Stimulated activated effector memory CD8-positive, alpha-beta T cell treated with anti-CD3 and anti-CD28 coated beads, Interleukin-12 subunit alpha, Interleukin-12 subunit beta, amount 100 ng/mL, for 72 hours (primary cell): ENCODE results near the gene MYADML2.
"Not testable (repeated sequence)": the region's sequence is repeated elsewhere in the genome, so short reads cannot be mapped to it uniquely, and the experiment has no call there.

ENCODE experiments used
- ATAC-seq: fragments of 150-1000 bp; cut with Tn5 transposase; 2 replicates; pipeline ENCODE4 v1.10.0; 2021
- DNase-seq, 2 donors: peaks; one replicate each; pipeline ENCODE4 v3.0.0; 2021 to 2022; ENCODE audit warnings: low spot score in 2 of 2
- H3K27ac Mint-ChIP-seq: one replicate; pipeline ENCODE4 v1.8.0; 2022; ENCODE audit warnings: mild to moderate bottlenecking, mixed read lengths
- H3K36me3 Mint-ChIP-seq: one replicate; pipeline ENCODE4 v1.8.0; 2022; ENCODE audit warnings: mild to moderate bottlenecking, mixed read lengths
- H3K4me1 Mint-ChIP-seq: one replicate; pipeline ENCODE4 v1.8.0; 2022; ENCODE audit warnings: mixed read lengths
- H3K4me3 Mint-ChIP-seq: one replicate; pipeline ENCODE4 v1.8.0; 2022; ENCODE audit warnings: mild to moderate bottlenecking, mixed read lengths
- H3K9me3 Mint-ChIP-seq: one replicate; pipeline ENCODE4 v1.8.0; 2022; ENCODE audit warnings: mixed read lengths

MYADML2 gene

DNA sequence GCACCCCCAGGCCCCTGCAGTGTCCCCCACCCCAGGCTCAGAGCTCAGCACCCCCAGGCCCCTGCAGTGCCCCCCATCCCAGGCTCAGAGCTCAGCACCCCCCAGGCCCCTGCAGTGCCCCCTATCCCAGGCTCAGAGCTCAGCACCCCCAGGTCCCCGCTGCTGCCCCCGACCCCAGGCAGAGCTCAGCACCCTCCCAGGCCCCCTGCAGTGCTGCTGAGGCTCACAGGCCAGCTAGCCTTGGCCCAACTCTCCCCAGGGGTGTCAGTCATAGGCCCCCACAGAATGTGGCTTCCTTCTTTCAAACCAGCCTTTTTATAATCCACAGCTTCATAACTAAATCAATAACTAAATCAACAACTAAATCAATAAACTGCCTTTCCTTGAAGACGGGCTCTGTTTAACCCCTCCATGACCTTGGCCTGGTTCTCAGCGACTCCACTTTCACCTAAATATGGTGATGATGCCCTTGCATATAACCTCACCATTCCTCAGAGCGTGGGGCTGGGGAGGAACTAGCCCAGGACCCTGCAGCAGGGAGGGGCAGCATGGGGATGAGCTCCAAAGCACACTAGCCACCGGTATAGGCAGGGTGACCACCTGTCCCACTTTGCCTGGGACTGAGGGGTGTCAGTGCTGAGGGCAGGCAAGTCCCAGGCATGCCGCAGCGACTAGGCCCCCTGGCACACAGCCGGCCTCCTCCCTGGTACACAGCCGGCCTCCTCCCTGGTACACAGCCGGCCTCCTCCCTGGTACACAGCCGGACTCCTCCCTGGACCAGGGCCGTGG, 8.9 kb upstream of the MYADML2 start:
- Mint-ChIP-seq H3K36me3 (no peaks in the 10 kb centered on the region), H3K4me3 (no peak overlapping the region), H3K4me1 (no peaks in the 10 kb centered on the region), H3K9me3 (no peaks in the 10 kb centered on the region), H3K27ac (peak overlapping the region; percentile 34)
- ATAC-seq (no peak), DNase-seq (no peak)

- DNase-seq (no peak), ATAC-seq (no peak)
- Mint-ChIP-seq H3K4me1 (no peaks in the 10 kb centered on the region), H3K27ac (no peak overlapping the region), H3K4me3 (no peak overlapping the region), H3K9me3 (no peaks in the 10 kb centered on the region), H3K36me3 (no peaks in the 10 kb centered on the region)
Measured at GRCh38 chr17:81955058-81955681, 8.1 kb upstream of the MYADML2 start.

DNA sequence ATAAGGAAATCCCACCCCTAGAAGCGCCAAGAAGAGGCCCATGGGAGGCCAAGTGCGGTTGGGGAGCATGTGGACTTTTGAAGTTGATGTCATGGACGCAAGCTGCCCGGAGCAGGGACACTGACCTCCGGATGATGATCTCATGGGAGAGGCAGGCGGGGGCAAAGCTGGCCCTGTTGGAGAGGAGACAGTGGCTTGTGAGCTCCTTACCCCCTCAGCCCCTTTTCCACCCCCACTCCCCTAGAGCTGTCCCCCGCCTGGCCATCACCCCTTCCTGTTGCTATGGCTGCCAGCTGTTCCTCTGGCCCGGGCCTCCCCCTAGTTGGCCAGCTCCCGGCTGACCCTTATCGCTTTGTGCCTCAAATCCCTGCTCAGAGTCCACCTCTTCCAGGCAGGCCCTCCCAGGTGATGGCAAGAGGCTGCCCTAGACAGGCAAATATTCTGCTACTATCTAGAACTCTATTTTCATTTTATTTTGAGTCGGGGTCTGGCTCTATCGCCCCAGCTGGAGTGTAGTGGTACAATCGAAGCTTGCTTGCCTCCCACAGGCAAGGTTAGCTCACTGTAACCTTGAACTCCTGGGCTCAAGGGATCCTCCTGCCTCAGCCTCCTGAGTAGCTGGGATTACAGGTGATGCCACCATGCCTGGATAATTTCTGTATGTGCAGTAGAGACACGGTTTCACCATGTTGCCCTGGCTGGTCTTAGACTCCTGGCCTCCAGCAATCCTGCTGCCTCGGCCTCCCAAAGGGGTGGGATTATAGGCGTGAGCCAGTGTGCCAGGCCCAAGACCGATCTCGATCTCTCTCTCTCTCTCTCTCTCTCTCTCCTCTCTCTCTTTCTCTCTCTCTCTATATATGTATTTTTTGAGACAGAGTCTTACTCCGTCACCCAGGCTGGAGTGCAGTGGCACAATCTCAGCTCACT, 7.4 kb upstream of the MYADML2 start:
- ATAC-seq (no peak), DNase-seq (no peak)
- Mint-ChIP-seq H3K36me3 (no peaks in the 10 kb centered on the region), H3K27ac (no peak overlapping the region), H3K9me3 (no peaks in the 10 kb centered on the region), H3K4me3 (no peak overlapping the region), H3K4me1 (no peaks in the 10 kb centered on the region)

GRCh38 chr17:81953443-81953842, 6.4 kb upstream of the MYADML2 start:
- not testable (repeated sequence) for H3K9me3 Mint-ChIP-seq, DNase-seq, ATAC-seq, H3K27ac Mint-ChIP-seq, H3K36me3 Mint-ChIP-seq, H3K4me1 Mint-ChIP-seq, H3K4me3 Mint-ChIP-seq

DNA sequence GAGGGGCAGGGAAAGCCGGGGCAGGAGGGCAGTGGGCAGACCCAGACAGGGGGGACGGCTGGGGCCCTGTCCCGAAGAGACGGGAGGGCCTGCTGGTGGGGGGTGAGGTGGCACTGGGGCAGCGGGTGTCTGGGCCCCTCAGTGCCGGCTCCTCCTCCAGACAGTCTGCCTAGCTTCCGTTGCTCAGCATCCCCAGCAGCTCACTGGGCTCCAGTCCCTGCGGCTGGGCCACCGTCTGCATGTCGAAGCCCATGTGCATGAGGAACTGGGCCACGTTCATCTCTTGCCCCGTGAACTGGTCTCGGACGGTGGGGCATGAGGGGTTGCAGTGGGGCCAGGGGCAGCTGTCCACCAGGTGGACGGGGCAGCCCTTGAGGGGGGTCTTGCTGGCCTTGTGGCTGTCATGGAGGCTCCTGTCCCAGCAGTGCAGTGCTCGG, 5.8 kb upstream of the MYADML2 start:
- no peaks in the 10 kb centered on the region for H3K36me3 Mint-ChIP-seq
- no peaks in the 10 kb centered on the region for H3K9me3 Mint-ChIP-seq
- H3K4me3 Mint-ChIP-seq: no peak overlapping the region
- ATAC-seq (no peak), DNase-seq (no peak)
- no peaks in the 10 kb centered on the region for H3K4me1 Mint-ChIP-seq
- no peak overlapping the region for H3K27ac Mint-ChIP-seq

GRCh38 chr17:81951785-81952684, 5.0 kb upstream of the MYADML2 start:
- Mint-ChIP-seq H3K9me3 (no peaks in the 10 kb centered on the region), H3K27ac (peak overlapping the region; percentile 67), H3K36me3 (no peaks in the 10 kb centered on the region), H3K4me1 (no peaks in the 10 kb centered on the region), H3K4me3 (no peak overlapping the region)
- no peak for DNase-seq
- no peak for ATAC-seq

DNA sequence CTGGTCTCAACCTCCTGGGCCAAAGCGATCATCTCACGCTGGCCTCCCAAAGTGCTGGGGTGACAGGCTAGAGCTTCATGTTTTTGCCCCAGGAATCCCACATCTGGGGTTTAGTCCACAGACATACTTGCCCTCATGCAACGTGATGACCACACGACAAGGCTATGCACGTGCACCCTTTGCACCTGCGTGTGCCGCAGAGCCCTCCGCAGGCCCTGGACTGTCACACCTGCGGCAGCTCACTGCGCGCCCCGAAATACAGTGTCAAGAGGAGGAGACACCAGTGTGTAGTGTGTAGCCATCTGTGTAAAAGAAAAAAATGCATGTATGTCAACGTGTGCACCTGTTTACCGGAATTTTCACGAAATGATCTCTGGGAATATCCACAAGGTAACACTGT, 3.5 kb upstream of the MYADML2 start:
- no peaks in the 10 kb centered on the region for H3K4me1 Mint-ChIP-seq
- H3K9me3 Mint-ChIP-seq: no peaks in the 10 kb centered on the region
- H3K4me3 Mint-ChIP-seq: no peak overlapping the region
- ATAC-seq (no peak), DNase-seq (no peak)
- no peak overlapping the region for H3K27ac Mint-ChIP-seq
- H3K36me3 Mint-ChIP-seq: no peaks in the 10 kb centered on the region

DNA sequence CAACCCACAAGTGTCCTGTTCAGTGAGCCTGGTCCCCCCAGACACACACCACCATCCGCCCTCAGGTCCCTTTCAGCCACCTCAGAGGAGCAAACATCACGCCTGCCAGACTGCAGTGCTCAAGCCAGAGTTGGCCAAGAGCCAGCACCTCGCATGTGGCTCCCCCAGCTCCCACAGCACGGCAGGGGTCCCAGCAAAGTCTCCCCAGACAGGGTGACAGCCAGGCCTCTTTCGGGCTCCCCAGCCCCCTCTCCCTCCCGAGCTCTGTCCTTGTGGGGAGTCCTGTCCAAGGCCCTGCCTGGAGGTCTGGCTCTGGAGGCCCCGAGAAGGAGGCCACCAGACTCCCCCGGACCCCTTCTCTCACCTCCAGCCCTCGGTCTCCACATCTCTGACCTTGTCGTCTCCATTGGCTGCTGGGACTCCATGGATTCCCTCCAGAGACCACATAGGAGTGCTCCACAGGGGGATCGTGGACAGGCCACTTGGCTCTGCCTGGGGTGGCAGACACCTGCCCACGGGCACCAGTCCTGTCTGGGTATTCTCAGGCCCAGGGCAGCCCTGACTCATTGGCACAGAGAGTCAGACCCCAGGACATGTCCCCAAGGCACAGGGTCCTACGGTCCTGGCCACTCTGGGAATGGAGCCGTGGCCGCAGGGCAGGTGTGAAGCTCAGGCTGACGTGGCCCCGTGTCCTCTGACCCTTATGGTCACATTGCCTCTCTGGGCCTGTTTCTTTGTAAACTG, 1.8 kb upstream of the MYADML2 start:
- Mint-ChIP-seq H3K27ac (no peak overlapping the region), H3K9me3 (no peaks in the 10 kb centered on the region)
- ATAC-seq: no peak

DNA sequence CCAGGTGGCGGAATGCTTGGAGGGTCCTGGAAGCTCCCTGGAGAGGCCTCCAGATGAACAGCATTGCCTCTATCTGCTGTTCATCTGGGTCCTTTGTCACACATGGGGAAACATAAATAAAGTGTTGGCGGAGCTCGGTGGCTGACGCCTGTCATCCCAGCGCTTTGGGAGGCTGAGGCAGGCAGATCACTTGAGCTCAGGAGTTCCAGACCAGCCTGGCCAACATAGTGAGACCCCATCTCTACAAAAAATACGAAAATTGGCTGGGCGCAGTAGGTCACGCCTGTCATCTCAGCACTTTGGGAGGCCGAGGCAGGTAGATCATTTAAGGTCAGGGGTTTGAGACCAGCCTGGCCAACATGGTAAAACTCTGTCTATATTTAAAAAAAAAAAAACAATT, 2.2 kb downstream of the MYADML2 start:
- H3K9me3 Mint-ChIP-seq: no peaks in the 10 kb centered on the region
- ATAC-seq (no peak), DNase-seq (no peak)
- no peaks in the 10 kb centered on the region for H3K4me1 Mint-ChIP-seq
- H3K27ac Mint-ChIP-seq: no peak overlapping the region
- no peak overlapping the region for H3K4me3 Mint-ChIP-seq
- H3K36me3 Mint-ChIP-seq: no peaks in the 10 kb centered on the region

More for the DNA sequence above, 1.8 kb upstream of the MYADML2 start:
- Mint-ChIP-seq H3K4me1 (no peaks in the 10 kb centered on the region), H3K36me3 (no peaks in the 10 kb centered on the region), H3K4me3 (no peak overlapping the region)
- no peak for DNase-seq

GRCh38 chr17:81942167-81942553, 4.9 kb downstream of the MYADML2 start:
- Mint-ChIP-seq H3K9me3 (no peaks in the 10 kb centered on the region), H3K27ac (no peak overlapping the region), H3K4me1 (peaks cover 8% of the 10 kb centered on the region), H3K36me3 (no peaks in the 10 kb centered on the region), H3K4me3 (no peak overlapping the region)
- DNase-seq (no peak), ATAC-seq (no peak)

DNA sequence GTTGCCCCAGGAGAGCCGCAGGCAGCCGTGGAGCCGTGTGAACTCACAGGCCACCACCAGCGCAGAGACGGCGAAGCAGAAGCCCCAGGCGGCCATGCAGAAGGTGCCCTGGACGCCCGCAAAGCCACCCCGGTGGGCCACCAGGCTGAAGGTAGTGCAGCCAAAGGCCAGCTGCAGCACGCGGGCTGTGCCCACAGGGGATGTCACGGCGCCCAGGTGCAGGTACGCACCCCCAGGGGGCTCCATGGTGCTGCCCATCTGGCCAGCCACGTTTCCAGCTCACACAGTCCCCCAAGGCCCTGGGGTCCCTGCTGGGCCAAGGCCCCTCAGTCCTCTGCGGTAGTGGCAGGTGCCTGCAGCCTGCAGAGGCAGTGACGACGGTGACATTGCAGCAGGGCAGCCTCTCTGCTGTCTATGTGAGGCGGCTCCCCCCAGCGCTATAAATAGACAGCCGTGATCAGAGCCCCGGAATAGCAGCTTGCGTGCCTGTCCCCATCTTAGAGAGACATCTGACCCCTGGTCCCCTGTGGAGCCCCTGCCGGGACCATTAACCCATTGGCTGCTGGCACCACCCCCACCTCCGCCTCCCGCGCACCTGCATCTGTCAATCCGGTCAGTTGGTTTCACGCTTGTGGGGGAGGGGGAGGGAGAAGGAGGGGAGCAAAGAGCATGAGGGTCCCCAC, 5.4 kb downstream of the MYADML2 start:
- DNase-seq (no peak), ATAC-seq (no peak)
- Mint-ChIP-seq H3K4me1 (peaks cover 10% of the 10 kb centered on the region), H3K27ac (no peak overlapping the region), H3K9me3 (no peaks in the 10 kb centered on the region), H3K36me3 (no peaks in the 10 kb centered on the region), H3K4me3 (no peak overlapping the region)

DNA sequence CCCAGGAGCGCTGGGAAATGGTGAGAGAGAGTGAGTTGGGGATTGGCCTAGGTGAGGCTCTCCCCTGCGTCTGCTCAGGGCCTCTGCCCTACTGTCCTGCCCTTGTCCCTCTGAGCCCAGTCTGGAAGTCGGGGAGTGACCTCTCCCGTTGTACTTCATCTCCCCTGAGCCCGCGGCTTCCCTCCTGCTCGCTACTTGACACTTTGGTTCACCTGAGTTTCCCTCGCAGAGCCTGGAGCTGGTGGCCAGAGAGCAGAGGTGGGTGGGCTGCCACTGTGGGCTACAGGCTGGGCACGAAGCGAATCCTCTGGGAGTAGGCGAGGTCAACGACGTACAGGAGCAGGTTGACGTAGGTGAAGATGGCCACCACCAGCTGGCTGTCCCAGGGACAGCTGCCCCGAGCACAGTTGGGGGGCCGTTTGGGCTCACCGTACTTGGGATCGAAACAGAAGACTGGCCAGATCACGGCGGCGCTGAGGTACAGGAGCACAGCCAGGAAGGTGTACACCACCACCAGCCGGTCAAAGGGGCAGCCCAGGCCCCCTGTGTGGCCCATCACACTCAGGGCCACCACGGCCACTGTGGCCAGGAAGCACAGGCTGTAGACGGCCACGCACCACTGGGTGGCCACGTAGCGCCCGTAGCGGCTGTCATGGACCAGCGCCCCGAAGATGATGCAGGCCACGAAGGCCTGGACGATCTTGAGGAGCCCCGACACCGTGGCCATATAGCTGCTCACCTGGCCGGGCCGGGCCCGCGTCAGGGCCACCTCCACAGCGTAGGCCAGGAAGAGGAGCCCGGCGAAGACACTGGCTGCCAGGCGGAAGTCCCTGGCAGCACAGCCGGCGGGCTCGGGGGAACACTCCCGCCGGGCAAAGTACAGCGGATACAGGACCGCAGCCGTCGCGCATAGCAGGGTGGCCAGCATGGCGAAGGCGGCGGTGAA, 6.2 kb downstream of the MYADML2 start:
- no peak overlapping the region for H3K27ac Mint-ChIP-seq
- H3K4me3 Mint-ChIP-seq: no peak overlapping the region
- H3K9me3 Mint-ChIP-seq: no peaks in the 10 kb centered on the region
- DNase-seq (no peak), ATAC-seq (no peak)
- peaks cover 17% of the 10 kb centered on the region for H3K4me1 Mint-ChIP-seq
- H3K36me3 Mint-ChIP-seq: no peaks in the 10 kb centered on the region

- no peaks in the 10 kb centered on the region for H3K36me3 Mint-ChIP-seq
- ATAC-seq (no peak), DNase-seq (no peak)
- no peaks in the 10 kb centered on the region for H3K9me3 Mint-ChIP-seq
- H3K4me3 Mint-ChIP-seq: no peak overlapping the region
- no peak overlapping the region for H3K27ac Mint-ChIP-seq
- H3K4me1 Mint-ChIP-seq: peaks cover 20% of the 10 kb centered on the region
Measured at GRCh38 chr17:81939881-81940385, 7.1 kb downstream of the MYADML2 start.
